GM08714 (cell line): ENCODE data around the gene STK17A.
A peak's percentile ranks its signal among the peaks of the same experiment; 100 is the strongest.

ENCODE experiments used
- H3K4me3 ChIP-seq: fragments of 200-500 bp; sonication (Bioruptor generic); 2 replicates; pipeline ENCODE4 v1.5.1; 2014; ENCODE audit warnings: mild to moderate bottlenecking, low read length, inconsistent platforms
- ZNF274 ChIP-seq: IDR thresholded peaks from 2 replicates; pipeline ENCODE4 v1.6.1; 2012; ENCODE audit warnings: mild to moderate bottlenecking, low read depth, low read length

The STK17A gene

DNA sequence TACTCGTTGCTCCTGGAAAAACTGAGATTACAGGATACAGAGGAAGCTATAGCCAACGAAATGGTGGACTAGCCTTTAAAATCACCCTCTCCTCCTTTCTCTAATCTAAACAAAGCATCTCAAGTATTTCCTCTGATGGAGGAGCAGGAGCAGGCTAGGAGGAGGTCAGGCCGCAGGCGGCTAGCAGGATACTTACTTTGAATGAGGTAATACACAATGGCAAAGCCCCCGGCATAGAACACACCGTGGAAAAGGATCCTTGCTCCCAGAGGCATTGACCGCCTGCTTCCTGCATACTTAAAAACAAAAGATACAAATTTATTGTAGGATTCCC lies 64.4 kb downstream of the STK17A start:
- TF ChIP-seq ZNF274, result no peak
- peak overlapping the region; percentile 52; the same call in 1 of the 2 replicates for H3K4me3 ChIP-seq

GRCh38 chr7:43647673-43648472 lies 65.0 kb downstream of the STK17A start:
- H3K4me3 ChIP-seq, result peak overlapping the region; percentile 52; the same call in 1 of the 2 replicates
- no peak for TF ChIP-seq ZNF274

DNA sequence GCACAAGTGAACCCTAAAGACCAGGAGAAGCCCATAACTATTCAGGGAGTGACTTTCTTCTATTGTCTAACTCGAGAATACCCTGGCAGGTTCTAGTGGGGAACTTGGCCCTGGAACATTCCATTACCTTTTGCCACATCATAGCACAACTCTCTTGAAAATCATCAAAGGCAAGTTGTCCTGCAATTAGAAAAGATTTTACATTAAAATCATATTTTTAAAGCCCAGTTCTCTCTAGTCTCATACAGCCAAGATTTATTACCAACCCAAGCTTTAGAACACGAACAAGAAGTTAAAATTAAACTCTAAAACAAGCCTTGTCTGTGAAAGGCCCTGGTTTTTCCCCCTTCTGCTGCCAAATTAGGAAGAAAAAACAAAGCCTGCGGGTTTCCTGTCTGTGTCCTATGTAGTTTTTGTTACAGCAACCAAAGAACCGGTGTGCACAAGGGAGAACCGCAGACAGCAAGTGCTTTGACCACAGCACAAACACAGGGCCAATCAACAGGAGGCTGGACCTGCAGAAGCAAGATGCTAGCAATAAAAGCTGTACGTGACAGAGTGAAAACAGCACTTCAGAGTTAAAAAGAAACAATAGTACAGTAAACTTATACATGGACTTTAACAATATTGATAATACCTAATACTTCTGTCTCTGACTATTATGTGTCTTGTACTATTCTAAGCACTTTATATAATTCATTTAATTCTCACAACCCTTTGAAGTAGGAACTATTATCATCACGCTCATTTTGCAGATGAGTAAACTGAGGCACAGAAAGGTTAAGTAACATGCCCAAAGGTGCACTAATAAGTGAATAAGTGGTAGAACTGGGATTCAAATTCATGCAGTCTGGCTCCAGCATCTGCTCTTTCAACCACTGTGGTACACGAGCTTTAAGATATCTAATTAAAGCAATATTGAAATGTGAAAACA lies 65.8 kb downstream of the STK17A start:
- no peak for TF ChIP-seq ZNF274
- peak overlapping the region; percentile 52; the same call in 1 of the 2 replicates for H3K4me3 ChIP-seq

DNA sequence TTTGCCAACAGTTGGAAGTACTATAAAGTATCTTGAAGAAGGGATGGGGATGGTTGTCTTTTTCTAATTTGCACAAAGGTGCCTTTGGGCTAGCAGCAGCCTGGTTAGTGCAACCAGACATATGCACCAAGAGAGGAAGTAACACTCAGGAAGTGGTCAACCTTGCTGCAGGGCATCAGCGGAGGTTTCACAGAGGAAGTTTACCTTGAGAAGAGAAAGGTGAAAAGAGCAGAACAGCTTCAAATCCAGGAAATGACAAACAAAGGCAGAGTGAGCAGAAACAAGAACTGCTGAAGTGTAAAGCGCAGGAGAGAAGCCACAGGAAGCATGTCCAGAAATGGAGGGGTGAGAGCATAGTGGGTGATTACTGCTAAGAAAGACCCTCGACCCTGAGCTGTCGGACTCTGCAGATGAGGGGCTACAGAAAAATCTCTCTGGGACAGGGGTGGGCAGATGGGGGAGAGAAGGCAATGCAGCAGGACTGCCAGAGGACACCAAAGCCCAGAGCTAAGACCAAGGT lies 66.9 kb downstream of the STK17A start:
- TF ChIP-seq ZNF274, result no peak
- peak overlapping the region; percentile 52; the same call in 1 of the 2 replicates for H3K4me3 ChIP-seq

DNA sequence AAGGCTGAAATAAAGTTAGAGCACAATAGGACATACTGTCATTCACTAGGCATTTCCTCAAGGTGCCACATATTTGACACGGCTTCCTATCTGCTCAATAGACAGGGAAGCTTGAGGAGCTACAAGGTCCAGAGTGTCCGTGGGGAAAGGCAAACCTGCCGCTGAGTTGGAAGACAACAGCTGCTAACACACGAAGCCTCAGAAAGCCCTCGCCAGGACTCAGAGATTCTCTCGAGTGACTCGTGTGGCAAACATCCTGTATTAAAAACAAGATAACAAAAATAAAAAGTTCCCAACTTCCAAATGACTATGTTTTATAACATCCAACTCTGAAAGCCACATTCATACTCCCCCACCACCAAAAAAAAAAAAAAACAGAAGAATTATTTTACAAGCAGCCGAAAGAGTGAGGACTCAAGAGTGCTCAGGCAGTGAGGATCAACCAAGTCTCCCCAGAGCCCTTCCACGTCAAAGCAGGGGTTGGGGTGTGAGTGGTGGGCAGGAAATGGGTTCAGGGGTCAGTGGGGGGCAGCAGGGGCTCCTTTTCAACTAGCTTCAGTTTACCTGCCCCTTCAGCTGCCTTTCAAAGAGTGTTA lies 67.6 kb downstream of the STK17A start:
- H3K4me3 ChIP-seq, result peak overlapping the region; percentile 47; the same call in 1 of the 2 replicates
- no peak for TF ChIP-seq ZNF274

DNA sequence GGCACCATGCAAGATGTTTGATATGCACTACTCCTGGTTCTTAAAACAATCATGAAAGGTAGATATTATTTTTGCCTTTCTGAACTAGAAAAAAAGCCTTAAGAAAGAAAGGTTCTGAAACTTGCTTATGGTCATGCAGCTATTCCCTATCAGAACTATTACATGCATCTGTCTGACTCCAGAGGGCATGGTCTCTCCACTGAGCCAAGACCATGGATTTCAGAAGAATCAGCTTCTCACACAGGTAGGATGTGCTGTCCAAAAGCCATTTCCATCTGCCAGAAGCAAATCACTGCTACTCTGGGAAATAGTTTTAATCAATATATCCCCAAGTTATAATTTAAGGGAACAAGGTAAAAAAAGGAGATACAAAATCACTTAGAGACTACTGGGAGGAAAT lies 69.5 kb downstream of the STK17A start:
- no peak for TF ChIP-seq ZNF274
- no peak overlapping the region for H3K4me3 ChIP-seq

GRCh38 chr7:43653466-43653865 lies 70.6 kb downstream of the STK17A start:
- no peak overlapping the region for H3K4me3 ChIP-seq
- TF ChIP-seq ZNF274, result no peak

- no peak overlapping the region for H3K4me3 ChIP-seq
- no peak for TF ChIP-seq ZNF274
These were observed 71.1 kb downstream of the STK17A start for GRCh38 chr7:43653891-43654504.

GRCh38 chr7:43655584-43655983 lies 72.7 kb downstream of the STK17A start:
- H3K4me3 ChIP-seq, result no peak overlapping the region
- TF ChIP-seq ZNF274, result no peak

- no peak overlapping the region for H3K4me3 ChIP-seq
- no peak for TF ChIP-seq ZNF274
These were observed 74.1 kb downstream of the STK17A start for GRCh38 chr7:43656997-43657396.

- TF ChIP-seq ZNF274, result no peak
- no peak overlapping the region; the same call in 1 of the 2 replicates for H3K4me3 ChIP-seq
These were observed 76.0 kb downstream of the STK17A start for GRCh38 chr7:43658718-43659548.

DNA sequence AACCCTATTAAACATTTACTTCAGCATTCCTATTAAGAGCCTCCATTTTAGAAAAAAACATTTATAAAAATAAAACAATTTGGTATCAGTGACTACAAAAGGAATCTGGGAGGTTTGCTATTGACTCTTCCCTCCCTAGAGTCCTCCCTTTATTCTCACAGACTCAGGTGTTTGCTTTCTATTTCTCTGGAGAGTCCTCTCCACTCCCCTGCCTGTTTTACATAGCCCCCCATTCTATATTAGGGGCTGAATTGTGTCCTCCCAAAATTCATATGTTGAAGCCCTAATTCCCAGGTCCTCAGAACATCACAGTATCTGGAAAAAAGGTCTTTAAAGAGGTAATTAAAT lies 76.6 kb downstream of the STK17A start:
- TF ChIP-seq ZNF274, result no peak
- no peak overlapping the region for H3K4me3 ChIP-seq

- TF ChIP-seq ZNF274, result no peak
- H3K4me3 ChIP-seq, result no peak overlapping the region
These were observed 77.2 kb downstream of the STK17A start for GRCh38 chr7:43660141-43660540.

DNA sequence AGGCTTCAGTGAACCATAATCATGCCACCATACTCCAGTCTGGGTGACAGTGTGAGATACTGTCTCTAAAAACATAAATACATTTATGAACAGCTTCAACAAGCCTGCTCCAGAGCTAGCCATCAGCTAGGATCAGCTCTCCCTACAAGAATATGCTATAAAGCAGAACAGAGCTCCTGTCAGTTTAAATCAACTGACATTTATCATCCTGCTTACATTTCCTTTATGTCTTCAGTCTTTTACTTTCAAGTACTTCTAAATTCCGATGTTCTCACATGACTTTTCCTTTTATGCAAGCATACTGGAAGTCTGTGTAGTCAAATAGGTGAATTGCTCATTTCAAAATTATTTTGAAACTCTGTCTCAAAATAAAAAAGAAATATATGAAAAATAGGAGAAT lies 81.8 kb downstream of the STK17A start:
- TF ChIP-seq ZNF274, result no peak

More for the DNA sequence above, 81.8 kb downstream of the STK17A start:
- H3K4me3 ChIP-seq, result no peak overlapping the region
